Measurements from ENCODE around the gene HOXB4. TPM values are rescaled to one million over a fixed set of nuclear protein-coding genes. Genes with fewer than 3 reads are reported as not detected.
A peak's percentile ranks its signal among the peaks of the same experiment; 100 is the strongest.

HOXB4 gene
- total RNA-seq, 1 donor from 2014 or later: 3.3 TPM

- intact Hi-C loops (cut with micrococcal nuclease): no loop called here
- peaks cover 88% of the 10 kb centered on the region for H3K27me3 Mint-ChIP-seq (ENCODE audit: low read depth)
- DNase-seq (ENCODE audit: low spot score): no peak
- H3K4me1 Mint-ChIP-seq (ENCODE audit: low read depth): peaks cover 41% of the 10 kb centered on the region
- H3K4me3 Mint-ChIP-seq (ENCODE audit: low read depth): peak overlapping the region; percentile 43
- H3K9me3 Mint-ChIP-seq: no peaks in the 10 kb centered on the region
- H3K27ac Mint-ChIP-seq: no peak overlapping the region
- H3K36me3 Mint-ChIP-seq (ENCODE audit: low read depth): peaks cover 3% of the 10 kb centered on the region
Measured at GRCh38 chr17:48595278-48595999, 17.3 kb upstream of the HOXB4 start.

- no peak for DNase-seq (ENCODE audit: low spot score)
- no peak overlapping the region for H3K27ac Mint-ChIP-seq
- peaks cover 88% of the 10 kb centered on the region for H3K27me3 Mint-ChIP-seq (ENCODE audit: low read depth)
- H3K4me3 Mint-ChIP-seq (ENCODE audit: low read depth): peak overlapping the region; percentile 43
- H3K36me3 Mint-ChIP-seq (ENCODE audit: low read depth): peaks cover 3% of the 10 kb centered on the region
- no peaks in the 10 kb centered on the region for H3K9me3 Mint-ChIP-seq
- intact Hi-C loops (cut with micrococcal nuclease): loop anchor here (1.0 kb wide), 1 partner anchor 258 kb away; no protein-coding TSS in a partner anchor
- peaks cover 42% of the 10 kb centered on the region for H3K4me1 Mint-ChIP-seq (ENCODE audit: low read depth)
Measured at GRCh38 chr17:48594538-48595277, 16.6 kb upstream of the HOXB4 start.

GRCh38 chr17:48593840-48594537, 15.8 kb upstream of the HOXB4 start:
- Mint-ChIP-seq H3K4me3 (ENCODE audit: low read depth) (peak overlapping the region; percentile 76), H3K36me3 (ENCODE audit: low read depth) (peaks cover 3% of the 10 kb centered on the region), H3K4me1 (ENCODE audit: low read depth) (peaks cover 43% of the 10 kb centered on the region), H3K9me3 (no peaks in the 10 kb centered on the region), H3K27ac (no peak overlapping the region), H3K27me3 (ENCODE audit: low read depth) (peaks cover 86% of the 10 kb centered on the region)
- DNase-seq (ENCODE audit: low spot score): peak; percentile 78
- intact Hi-C loops (cut with micrococcal nuclease): loop anchor here (1.0 kb wide), 1 partner anchor 258 kb away; no protein-coding TSS in a partner anchor

DNA sequence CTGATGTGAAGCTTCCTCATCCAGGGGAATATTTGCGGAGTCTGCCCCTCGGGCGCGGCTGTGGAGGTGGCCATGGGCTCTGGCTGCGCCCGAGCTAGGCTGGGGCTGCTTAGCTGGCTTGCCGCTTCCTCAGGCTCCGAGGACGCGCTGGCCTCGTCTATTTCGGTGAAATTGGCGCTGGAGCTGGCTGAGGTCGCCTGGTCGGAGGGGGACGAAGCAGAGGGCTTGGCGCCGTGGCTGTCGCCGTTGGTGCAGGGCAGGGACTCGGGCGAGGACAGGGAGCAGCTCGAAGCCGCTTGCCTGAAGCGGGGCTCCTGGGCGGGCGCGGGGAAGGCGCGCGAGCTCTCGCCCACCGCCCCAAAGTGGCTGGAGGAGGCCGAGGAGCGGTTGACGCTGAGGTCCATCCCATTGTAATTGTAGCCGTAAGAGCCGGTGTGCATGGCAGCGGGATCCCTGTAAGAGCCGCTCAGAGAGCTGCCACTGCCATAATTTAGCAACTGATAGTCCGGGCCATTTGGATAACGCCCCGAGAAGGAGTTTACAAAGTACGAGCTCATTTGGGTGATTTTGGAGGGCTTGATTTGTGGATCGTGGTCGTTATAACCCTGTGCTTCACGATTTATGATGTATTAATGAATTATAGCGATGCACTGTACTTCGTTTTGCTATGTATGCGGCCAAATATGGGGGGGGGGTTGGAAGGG, 15.1 kb upstream of the HOXB4 start, which contains the start of gene HOXB5:
HOXB5 (minus strand) TSS at position 654 of the 704 bp plus-strand sequence; CDS start at position 557, 97 bp downstream.
- H3K36me3 Mint-ChIP-seq (ENCODE audit: low read depth): peaks cover 3% of the 10 kb centered on the region
- H3K4me1 Mint-ChIP-seq (ENCODE audit: low read depth): peaks cover 42% of the 10 kb centered on the region
- H3K27ac Mint-ChIP-seq: no peak within 1 kb of the TSS
- intact Hi-C loops (cut with micrococcal nuclease): no loop called here
- H3K9me3 Mint-ChIP-seq: no peaks in the 10 kb centered on the region
- peaks cover 85% of the 10 kb centered on the region for H3K27me3 Mint-ChIP-seq (ENCODE audit: low read depth)
- H3K4me3 Mint-ChIP-seq (ENCODE audit: low read depth): peak within 1 kb of the TSS; percentile 76
- no peak for DNase-seq (ENCODE audit: low spot score)

GRCh38 chr17:48592577-48592976, 14.4 kb upstream of the HOXB4 start:
- H3K4me3 Mint-ChIP-seq (ENCODE audit: low read depth): peak overlapping the region; percentile 76
- H3K27ac Mint-ChIP-seq: no peak overlapping the region
- DNase-seq (ENCODE audit: low spot score): no peak
- H3K4me1 Mint-ChIP-seq (ENCODE audit: low read depth): peaks cover 39% of the 10 kb centered on the region
- H3K9me3 Mint-ChIP-seq: no peaks in the 10 kb centered on the region
- intact Hi-C loops (cut with micrococcal nuclease): no loop called here
- peaks cover 3% of the 10 kb centered on the region for H3K36me3 Mint-ChIP-seq (ENCODE audit: low read depth)
- H3K27me3 Mint-ChIP-seq (ENCODE audit: low read depth): peaks cover 85% of the 10 kb centered on the region

GRCh38 chr17:48592057-48592514, 13.9 kb upstream of the HOXB4 start:
- Mint-ChIP-seq H3K36me3 (ENCODE audit: low read depth) (peaks cover 3% of the 10 kb centered on the region), H3K4me3 (ENCODE audit: low read depth) (no peak overlapping the region), H3K27me3 (ENCODE audit: low read depth) (peaks cover 85% of the 10 kb centered on the region), H3K27ac (no peak overlapping the region), H3K9me3 (no peaks in the 10 kb centered on the region), H3K4me1 (ENCODE audit: low read depth) (peaks cover 40% of the 10 kb centered on the region)
- intact Hi-C loops (cut with micrococcal nuclease): no loop called here
- no peak for DNase-seq (ENCODE audit: low spot score)

DNA sequence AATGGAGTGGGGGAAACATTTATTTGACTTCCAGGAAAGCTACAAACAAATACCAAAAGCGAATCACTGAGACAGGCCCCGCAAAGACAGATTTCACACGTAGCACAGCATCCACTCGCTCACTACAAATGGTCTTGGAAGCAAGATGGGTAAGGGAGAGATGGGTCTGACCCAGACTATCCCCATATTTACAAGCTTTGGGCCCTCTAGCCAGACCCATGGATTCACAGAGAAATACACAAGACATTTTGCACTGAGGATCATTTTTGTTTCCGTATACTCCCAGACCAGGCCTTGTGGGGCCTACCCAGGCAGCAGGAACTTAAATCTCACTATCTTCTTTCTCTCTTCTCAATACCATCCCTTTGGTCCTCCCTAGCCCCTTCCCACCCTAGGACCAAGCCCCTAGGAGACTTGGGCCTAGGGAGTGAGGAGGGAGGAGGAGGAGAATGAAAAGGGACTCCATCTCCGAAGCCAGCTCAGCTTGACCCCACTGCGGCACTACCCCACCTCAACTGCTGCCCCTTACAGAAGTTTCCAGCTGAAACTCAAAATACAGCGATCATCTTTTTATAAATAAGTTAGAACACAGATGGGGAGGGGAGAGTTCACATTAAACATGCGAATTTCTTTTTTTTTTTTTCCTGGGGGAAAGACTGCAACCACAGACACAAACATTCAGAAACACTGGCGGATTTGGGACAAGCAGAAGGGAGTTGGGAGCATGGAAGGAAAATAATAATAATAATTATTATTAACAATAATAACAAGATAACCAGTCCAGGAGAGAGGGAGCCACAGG, 13.3 kb upstream of the HOXB4 start:
- no peak overlapping the region for H3K27ac Mint-ChIP-seq
- no peak overlapping the region for H3K4me3 Mint-ChIP-seq (ENCODE audit: low read depth)
- peaks cover 84% of the 10 kb centered on the region for H3K27me3 Mint-ChIP-seq (ENCODE audit: low read depth)
- no peak for DNase-seq (ENCODE audit: low spot score)
- intact Hi-C loops (cut with micrococcal nuclease): no loop called here
- H3K36me3 Mint-ChIP-seq (ENCODE audit: low read depth): peaks cover 3% of the 10 kb centered on the region
- peaks cover 38% of the 10 kb centered on the region for H3K4me1 Mint-ChIP-seq (ENCODE audit: low read depth)
- H3K9me3 Mint-ChIP-seq: no peaks in the 10 kb centered on the region

DNA sequence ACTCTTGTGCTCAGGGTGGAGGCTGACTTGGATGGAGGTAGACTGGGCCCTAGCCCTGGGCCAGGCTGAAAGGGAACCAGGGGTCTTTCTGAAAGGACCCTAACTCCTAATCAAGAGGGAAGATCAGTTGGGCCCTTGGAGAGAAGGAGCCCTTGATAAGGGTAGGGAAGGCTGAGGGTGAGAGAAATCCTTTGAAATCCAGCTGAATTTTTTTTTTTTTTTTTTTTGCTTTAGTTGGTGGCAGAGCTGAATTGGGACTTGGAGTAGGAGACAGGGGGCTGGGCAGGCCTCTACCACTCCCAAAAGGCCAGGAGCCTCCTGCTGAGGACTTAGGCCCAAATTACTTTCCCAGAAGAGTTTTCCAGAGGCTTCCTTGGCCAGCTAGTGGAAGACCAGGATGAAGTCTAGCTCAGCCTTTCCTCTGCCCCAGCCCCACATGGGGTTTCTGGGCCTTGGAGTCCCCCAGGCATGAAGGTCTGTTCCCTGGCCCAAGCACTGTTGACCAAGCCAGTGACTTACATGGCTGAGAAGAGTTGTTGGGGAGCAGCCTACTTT, 12.5 kb upstream of the HOXB4 start:
- intact Hi-C loops (cut with micrococcal nuclease): no loop called here
- no peaks in the 10 kb centered on the region for H3K36me3 Mint-ChIP-seq (ENCODE audit: low read depth)
- H3K27me3 Mint-ChIP-seq (ENCODE audit: low read depth): peaks cover 85% of the 10 kb centered on the region
- peaks cover 43% of the 10 kb centered on the region for H3K4me1 Mint-ChIP-seq (ENCODE audit: low read depth)
- H3K9me3 Mint-ChIP-seq: no peaks in the 10 kb centered on the region
- no peak for DNase-seq (ENCODE audit: low spot score)
- H3K4me3 Mint-ChIP-seq (ENCODE audit: low read depth): no peak overlapping the region
- H3K27ac Mint-ChIP-seq: no peak overlapping the region

DNA sequence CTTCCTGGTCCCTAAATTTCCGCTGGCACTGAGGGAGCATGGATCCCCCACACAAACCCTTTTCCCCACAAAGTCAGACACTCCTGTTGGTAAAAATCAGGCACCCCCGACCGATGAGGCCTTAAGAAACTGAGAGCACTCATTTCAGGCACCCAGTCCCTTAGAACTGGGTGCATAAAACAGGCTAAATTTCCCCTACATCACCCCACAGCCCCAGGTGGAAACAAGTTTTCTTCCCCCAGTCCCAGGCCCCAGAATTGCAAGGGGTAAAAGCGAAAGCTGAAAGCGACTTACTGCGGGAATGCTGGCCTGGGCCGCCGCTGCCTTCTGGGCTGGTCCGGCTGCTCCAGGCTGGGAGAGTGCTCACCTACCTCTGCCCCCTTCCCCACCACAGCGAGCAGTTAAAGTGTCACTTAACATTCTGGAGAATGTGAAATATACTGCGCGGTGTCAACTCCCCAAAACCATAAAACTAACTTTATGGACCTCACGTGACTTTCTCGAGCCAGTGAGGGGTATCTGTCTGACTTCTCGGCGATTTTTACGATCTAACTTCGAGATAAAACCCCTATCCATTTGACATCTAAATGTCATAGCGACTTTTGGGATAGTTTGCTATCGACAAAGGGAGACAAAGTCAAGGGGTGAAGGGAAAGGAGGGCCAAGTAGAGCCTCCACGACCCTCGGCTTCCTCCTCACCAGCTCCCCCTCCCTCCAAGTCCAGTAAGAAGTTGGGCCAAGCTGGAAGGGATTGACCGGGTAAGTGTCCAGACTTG, 11.9 kb upstream of the HOXB4 start, which contains the start of gene HOXB3:
HOXB3 (minus strand) TSS at position 411 of the 776 bp plus-strand sequence. CDS start 37,767 bp downstream, outside the sequence.
- Mint-ChIP-seq H3K27ac (no peak within 1 kb of the TSS), H3K4me3 (ENCODE audit: low read depth) (no peak within 1 kb of the TSS), H3K27me3 (ENCODE audit: low read depth) (peaks cover 79% of the 10 kb centered on the region), H3K9me3 (no peaks in the 10 kb centered on the region), H3K4me1 (ENCODE audit: low read depth) (peaks cover 43% of the 10 kb centered on the region), H3K36me3 (ENCODE audit: low read depth) (no peaks in the 10 kb centered on the region)
- intact Hi-C loops (cut with micrococcal nuclease): no loop called here
- no peak for DNase-seq (ENCODE audit: low spot score)

DNA sequence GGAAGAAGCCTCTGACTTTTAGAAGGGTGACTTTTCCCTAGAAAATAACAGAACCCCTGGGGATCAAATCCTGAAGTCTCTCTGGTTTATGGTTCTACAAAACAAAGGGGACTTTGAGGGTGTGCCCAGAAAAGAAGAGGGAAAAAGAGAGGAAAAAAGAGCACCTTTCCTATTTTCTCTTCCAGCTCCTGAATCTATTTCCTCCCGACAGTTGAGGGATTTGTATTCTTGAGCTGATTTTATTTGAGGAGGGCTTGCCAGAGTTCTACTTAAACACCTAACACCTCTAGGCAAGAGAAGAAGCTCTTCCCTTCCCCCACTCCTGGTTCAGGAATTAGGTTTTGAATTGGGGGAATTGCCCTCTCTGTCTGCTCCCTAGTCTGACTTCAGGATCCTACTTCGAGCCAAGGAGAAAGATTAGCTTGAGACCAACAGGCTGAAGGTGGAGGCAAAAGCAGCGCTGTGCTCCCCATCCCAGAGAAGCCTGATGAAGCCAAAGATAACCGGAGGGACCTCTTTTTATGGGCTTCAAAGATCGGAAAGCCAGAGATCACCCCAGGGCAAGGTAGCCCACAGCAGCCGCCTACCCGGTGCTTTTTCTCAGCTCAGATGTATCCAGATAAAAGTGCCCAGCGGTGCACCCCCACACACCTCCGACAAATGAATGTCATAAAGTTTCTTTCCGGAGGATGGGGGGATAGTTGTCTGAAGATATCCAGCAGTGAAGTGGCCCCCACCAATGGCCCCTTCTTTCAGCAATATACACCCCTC, 11.1 kb upstream of the HOXB4 start:
- Mint-ChIP-seq H3K27me3 (ENCODE audit: low read depth) (peaks cover 78% of the 10 kb centered on the region), H3K4me3 (ENCODE audit: low read depth) (no peak overlapping the region), H3K4me1 (ENCODE audit: low read depth) (peaks cover 45% of the 10 kb centered on the region), H3K27ac (no peak overlapping the region), H3K36me3 (ENCODE audit: low read depth) (no peaks in the 10 kb centered on the region), H3K9me3 (no peaks in the 10 kb centered on the region)
- intact Hi-C loops (cut with micrococcal nuclease): no loop called here
- no peak for DNase-seq (ENCODE audit: low spot score)

Data from activated T-helper 2 cell treated with anti-CD3 and anti-CD28 coated beads, Interferon-gamma antibody, Interleukin-2, Interleukin-4, amounts not matched to agents 10 μg/mL and 5 μg/mL and 100 μg/mL, durations not matched to agents 14 hours and 24 hours and 36 hours (primary cell).